Caco-2 (cell line): ENCODE results near the gene INS. TPM values are rescaled to one million over a fixed set of nuclear protein-coding genes. Genes with fewer than 3 reads are reported as not detected.
"Not testable (repeated sequence)": the region's sequence is repeated elsewhere in the genome, so short reads cannot be mapped to it uniquely, and the experiment has no call there.

Source experiments
- BruUV-seq: library from RNA; stranded (reverse); fragments of 400-500 nt; replicated peaks from 2 replicates; lab custom pipeline; 2021; lab: Mats Ljungman, UMichigan
- CTCF ChIA-PET: fragments of 300-600 bp; sonication (Branson Sonifier 250); formaldehyde crosslinking; loops from one replicate; lab custom pipeline; 2022; ENCODE audit warnings: antibody characterized with exemption; lab: Charles Lee
- POLR2A ChIA-PET: fragments of 300-600 bp; sonication (Branson Sonifier 250); formaldehyde crosslinking; loops from one replicate; lab custom pipeline; 2022; ENCODE audit warnings: antibody characterized with exemption; lab: Charles Lee
- DNase-seq, 2 experiments: peaks; one replicate each; pipeline versions ENCODE4 v3.0.0 to v3.0.0-alpha.2; 2020 to 2022
- H3K27me3 ChIP-seq: replicated peaks from 2 replicates; pipeline ENCODE4 v1.6.0; 2011; ENCODE audit warnings: low read length; ENCODE audit not compliant: control insufficient read depth, insufficient read depth
- H3K36me3 ChIP-seq: 2 replicates; pipeline ENCODE4 v1.5.1; 2011; ENCODE audit warnings: low read length; ENCODE audit not compliant: control insufficient read depth, insufficient read depth
- H3K4me1 ChIP-seq: fragments of 250-450 bp; sonication (Bioruptor Pico); 2 replicates; pipeline ENCODE4 v1.5.1; 2020; ENCODE audit warnings: mild to moderate bottlenecking
- H3K4me3 ChIP-seq: 2 replicates; pipeline ENCODE4 v1.5.1; 2011; ENCODE audit warnings: low read depth, mild to moderate bottlenecking, control low read depth, low read length
- H3K9me3 ChIP-seq: fragments of 250-450 bp; sonication (Bioruptor Pico); 2 replicates; pipeline ENCODE4 v1.5.1; 2020; ENCODE audit warnings: mild to moderate bottlenecking, moderate library complexity
- H3K27ac Mint-ChIP-seq: one replicate; pipeline ENCODE4 v1.8.0; 2022; ENCODE audit warnings: mixed read lengths; ENCODE audit not compliant: unreplicated experiment
- H3K27me3 Mint-ChIP-seq: one replicate; pipeline ENCODE4 v1.8.0; 2022; ENCODE audit warnings: mixed read lengths; ENCODE audit not compliant: insufficient read depth, unreplicated experiment
- H3K36me3 Mint-ChIP-seq: one replicate; pipeline ENCODE4 v1.8.0; 2022; ENCODE audit warnings: mild to moderate bottlenecking, mixed read lengths; ENCODE audit not compliant: insufficient read depth, unreplicated experiment
- H3K4me1 Mint-ChIP-seq: one replicate; pipeline ENCODE4 v1.8.0; 2022; ENCODE audit warnings: low read depth, mixed read lengths; ENCODE audit not compliant: unreplicated experiment
- H3K4me3 Mint-ChIP-seq: one replicate; pipeline ENCODE4 v1.8.0; 2022; ENCODE audit warnings: mild to moderate bottlenecking, moderate library complexity, mixed read lengths; ENCODE audit not compliant: unreplicated experiment
- H3K9me3 Mint-ChIP-seq: one replicate; pipeline ENCODE4 v1.8.0; 2022; ENCODE audit warnings: mixed read lengths; ENCODE audit not compliant: unreplicated experiment
- intact Hi-C: fragments of 100-400 bp; cut with micrococcal nuclease; formaldehyde crosslinking; loops from one replicate; pipeline ENCODE4 v1.10.0; 2022; ENCODE audit not compliant: unreplicated experiment
- total RNA-seq: library from RNA; stranded (reverse); gene quantifications from 2 replicates; pipeline ENCODE4 v1.2.3, GENCODE V29; 2022
- TF ChIP-seq, protein P1 (sequence below), 2 experiments: fragments of 200-600 bp in 1 of 2; IDR thresholded peaks; 1 replicate in 1 of 2; 2 replicates in 1 of 2; pipeline versions ENCODE4 v1.5.1 to v1.8.0; 2011 to 2022; ENCODE audit warnings: antibody characterized with exemption in 1 of 2, control low read depth in 1 of 2, inconsistent platforms in 1 of 2, low read depth in 1 of 2, low read length in 1 of 2, mild to moderate bottlenecking in 1 of 2, moderate library complexity in 1 of 2; ENCODE audit not compliant: insufficient read depth in 1 of 2, severe bottlenecking in 1 of 2, unreplicated experiment in 1 of 2

INS gene
- total RNA-seq, 1 experiment from 2014 or later, result not detected

DNA sequence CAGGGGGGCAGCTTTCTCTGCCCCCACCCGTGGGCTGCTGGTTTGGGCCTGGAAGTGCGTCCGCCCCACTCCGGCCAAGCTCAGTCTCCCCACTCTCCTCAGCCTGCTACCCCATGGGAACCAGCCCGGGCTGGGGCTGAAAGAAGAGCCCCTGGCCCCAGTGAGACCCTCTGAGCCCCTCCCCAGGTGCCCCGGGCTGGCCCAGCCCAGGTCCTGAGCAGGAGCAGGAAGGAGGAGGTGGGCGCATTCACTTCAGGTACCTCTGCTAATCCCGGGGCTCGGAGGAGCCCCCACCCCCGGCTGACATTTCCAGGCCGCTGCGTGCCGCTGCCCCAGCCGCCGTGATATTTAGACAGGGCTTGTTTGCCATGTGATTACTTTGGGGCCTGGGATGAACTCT is 19.3 kb upstream of the INS start:
- BruUV-seq, result no TSS peak
- CTCF ChIA-PET, result interaction anchor here (0.7 to 2.7 kb wide), 2 partner anchors 28 to 667 kb away, joined by 3 to 21 read pairs; no protein-coding TSS in a partner anchor
- POLR2A ChIA-PET, result interaction anchor here (0.6 kb wide), 1 partner anchor 196 kb away, joined by 3 read pairs; the partner anchor contains the start of gene CD81
- Mint-ChIP-seq H3K36me3 (no peaks in the 10 kb centered on the region), H3K27ac (peak overlapping the region; percentile 68), H3K4me1 (peaks cover 13% of the 10 kb centered on the region), H3K27me3 (no peaks in the 10 kb centered on the region), H3K4me3 (no peak overlapping the region), H3K9me3 (no peaks in the 10 kb centered on the region)
- Histone ChIP-seq H3K27me3 (no peaks in the 10 kb centered on the region), H3K4me3 (no peak overlapping the region), H3K9me3 (no peaks in the 10 kb centered on the region), H3K4me1 (peaks cover 34% of the 10 kb centered on the region), H3K36me3 (no peaks in the 10 kb centered on the region)
- intact Hi-C loops, result no loop called here
- no peak for DNase-seq
- TF ChIP-seq, protein P1, sequence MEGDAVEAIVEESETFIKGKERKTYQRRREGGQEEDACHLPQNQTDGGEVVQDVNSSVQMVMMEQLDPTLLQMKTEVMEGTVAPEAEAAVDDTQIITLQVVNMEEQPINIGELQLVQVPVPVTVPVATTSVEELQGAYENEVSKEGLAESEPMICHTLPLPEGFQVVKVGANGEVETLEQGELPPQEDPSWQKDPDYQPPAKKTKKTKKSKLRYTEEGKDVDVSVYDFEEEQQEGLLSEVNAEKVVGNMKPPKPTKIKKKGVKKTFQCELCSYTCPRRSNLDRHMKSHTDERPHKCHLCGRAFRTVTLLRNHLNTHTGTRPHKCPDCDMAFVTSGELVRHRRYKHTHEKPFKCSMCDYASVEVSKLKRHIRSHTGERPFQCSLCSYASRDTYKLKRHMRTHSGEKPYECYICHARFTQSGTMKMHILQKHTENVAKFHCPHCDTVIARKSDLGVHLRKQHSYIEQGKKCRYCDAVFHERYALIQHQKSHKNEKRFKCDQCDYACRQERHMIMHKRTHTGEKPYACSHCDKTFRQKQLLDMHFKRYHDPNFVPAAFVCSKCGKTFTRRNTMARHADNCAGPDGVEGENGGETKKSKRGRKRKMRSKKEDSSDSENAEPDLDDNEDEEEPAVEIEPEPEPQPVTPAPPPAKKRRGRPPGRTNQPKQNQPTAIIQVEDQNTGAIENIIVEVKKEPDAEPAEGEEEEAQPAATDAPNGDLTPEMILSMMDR (IDR thresholded peaks at IDR 0.05; ENCODE audit: insufficient read depth in 1 of 2, low read depth in 1 of 2, low read length in 1 of 2, severe bottlenecking in 1 of 2, unreplicated experiment in 1 of 2), result no peak

DNA sequence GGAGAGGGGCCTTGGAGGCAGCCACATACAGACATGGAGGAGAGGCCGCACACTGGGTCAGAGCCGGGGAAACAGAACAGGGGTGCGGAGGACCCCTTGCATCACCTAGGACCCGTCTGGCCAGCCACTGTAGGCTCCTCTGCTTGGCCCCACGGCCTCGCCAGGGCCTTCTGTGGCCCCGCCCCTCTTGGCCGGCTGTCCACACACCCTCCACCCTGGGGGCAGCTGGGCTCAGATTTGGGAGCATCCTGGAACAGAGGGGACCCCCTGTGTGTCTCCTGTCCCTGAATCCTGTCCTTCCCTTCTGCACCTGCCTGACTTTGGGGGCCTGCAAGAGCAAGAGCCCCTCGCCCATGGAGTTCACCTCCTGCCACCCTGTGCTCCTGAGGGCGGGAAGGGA is 18.5 kb upstream of the INS start:
- H3K4me1 ChIP-seq, result peaks cover 31% of the 10 kb centered on the region
- Mint-ChIP-seq H3K9me3 (no peaks in the 10 kb centered on the region), H3K4me1 (peaks cover 13% of the 10 kb centered on the region), H3K27ac (peak overlapping the region; percentile 82), H3K4me3 (no peak overlapping the region), H3K36me3 (no peaks in the 10 kb centered on the region), H3K27me3 (no peaks in the 10 kb centered on the region)
- CTCF ChIA-PET, result interaction anchor here (0.8 to 2.7 kb wide), 3 partner anchors 10 to 27 kb away, joined by 7 to 21 read pairs (median 7); no protein-coding TSS in a partner anchor
- TF ChIP-seq, protein P1 (IDR thresholded peaks at IDR 0.05; ENCODE audit: insufficient read depth in 1 of 2, low read depth in 1 of 2, low read length in 1 of 2, severe bottlenecking in 1 of 2, unreplicated experiment in 1 of 2), result no peak
- H3K4me3 ChIP-seq, result no peak overlapping the region
- no peaks in the 10 kb centered on the region for H3K36me3 ChIP-seq
- no peaks in the 10 kb centered on the region for H3K27me3 ChIP-seq
- H3K9me3 ChIP-seq, result no peaks in the 10 kb centered on the region
- POLR2A ChIA-PET, result no interaction called here
- intact Hi-C loops, result no loop called here
- DNase-seq, result no peak
- BruUV-seq, result no TSS peak

DNA sequence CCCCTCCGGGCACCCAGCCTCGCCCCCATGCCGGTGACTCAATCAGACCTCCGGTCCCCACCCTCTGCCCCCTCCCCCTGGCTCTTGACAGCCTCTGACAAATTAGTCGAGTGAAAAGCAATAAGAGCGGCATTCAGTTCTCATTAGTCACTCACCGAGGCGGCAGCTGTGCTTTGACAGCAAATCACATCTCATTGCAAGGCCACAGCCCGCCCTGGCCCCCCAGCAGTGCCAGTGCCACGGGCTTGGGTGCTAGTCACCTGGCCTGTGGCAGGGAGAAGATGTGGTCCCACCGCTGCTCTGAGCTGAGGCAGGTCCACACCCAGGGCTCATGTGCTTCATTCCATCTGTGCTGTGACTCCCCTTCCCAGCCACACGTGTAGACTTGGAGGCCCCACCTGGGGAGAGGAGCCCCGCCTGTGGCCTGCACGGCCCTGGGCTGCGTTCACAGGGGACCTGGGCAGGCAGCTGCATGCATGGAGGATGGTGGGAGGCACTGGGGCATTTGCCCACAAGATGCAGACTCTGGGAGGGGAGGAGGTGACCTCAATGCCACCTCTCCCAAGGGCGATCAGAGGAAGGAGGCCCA is 18.0 kb upstream of the INS start:
- H3K36me3 Mint-ChIP-seq, result no peaks in the 10 kb centered on the region
- POLR2A ChIA-PET, result no interaction called here
- no peak overlapping the region for H3K4me3 ChIP-seq
- no peaks in the 10 kb centered on the region for H3K9me3 Mint-ChIP-seq
- CTCF ChIA-PET, result interaction anchor here (0.6 to 2.7 kb wide), 7 partner anchors 10 to 382 kb away, joined by 3 to 21 read pairs (median 7); no protein-coding TSS in a partner anchor
- intact Hi-C loops, result no loop called here
- H3K27me3 Mint-ChIP-seq, result no peaks in the 10 kb centered on the region
- H3K4me1 Mint-ChIP-seq, result peaks cover 13% of the 10 kb centered on the region
- H3K4me3 Mint-ChIP-seq, result no peak overlapping the region
- peaks cover 31% of the 10 kb centered on the region for H3K4me1 ChIP-seq
- no TSS peak for BruUV-seq
- TF ChIP-seq, protein P1 (IDR thresholded peaks at IDR 0.05; ENCODE audit: insufficient read depth in 1 of 2, low read depth in 1 of 2, low read length in 1 of 2, severe bottlenecking in 1 of 2, unreplicated experiment in 1 of 2), result no peak
- DNase-seq, result peak; percentile 57 to 79
- no peaks in the 10 kb centered on the region for H3K36me3 ChIP-seq
- no peaks in the 10 kb centered on the region for H3K27me3 ChIP-seq
- H3K27ac Mint-ChIP-seq, result peak overlapping the region; percentile 82
- no peaks in the 10 kb centered on the region for H3K9me3 ChIP-seq

DNA sequence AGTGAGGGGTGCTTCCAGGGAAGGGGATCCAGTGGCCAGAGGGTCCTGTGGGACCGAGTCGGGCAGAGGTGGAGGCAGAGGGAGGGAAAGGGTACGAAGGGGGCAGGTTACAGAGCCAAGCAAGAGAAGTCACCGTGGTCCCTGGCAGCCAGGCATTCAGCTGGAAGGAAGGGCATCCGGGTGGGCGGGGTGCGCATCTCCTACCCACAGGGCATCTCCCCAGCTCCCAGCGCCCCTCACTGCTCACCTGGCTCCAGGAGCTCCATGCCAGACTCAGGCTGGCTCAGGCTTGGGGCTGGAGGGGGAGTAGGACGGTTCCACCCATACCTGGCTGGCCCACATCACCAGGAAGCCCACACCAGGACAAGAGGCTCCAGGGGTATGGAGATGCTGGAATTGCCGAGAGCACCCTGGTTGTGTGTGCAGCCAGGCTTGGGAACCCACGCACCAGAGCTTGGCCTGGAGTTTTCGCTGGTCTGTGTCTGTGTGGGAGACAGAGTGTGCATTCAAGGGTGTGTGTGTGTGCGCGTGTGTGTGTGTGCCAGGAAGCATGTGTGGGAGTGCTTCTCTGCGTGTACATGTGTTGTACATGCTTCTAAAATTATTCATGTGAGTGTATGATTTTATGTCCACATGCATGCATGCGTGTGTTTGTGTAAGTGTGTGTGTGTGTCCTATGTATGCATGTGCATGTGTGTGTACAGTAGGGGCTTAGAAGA is 17.2 kb upstream of the INS start:
- H3K4me3 Mint-ChIP-seq, intact Hi-C loops, H3K4me3 ChIP-seq, BruUV-seq, H3K36me3 ChIP-seq, H3K36me3 Mint-ChIP-seq, H3K9me3 Mint-ChIP-seq, DNase-seq, H3K27me3 ChIP-seq, H3K27me3 Mint-ChIP-seq, POLR2A ChIA-PET, H3K9me3 ChIP-seq: not testable (repeated sequence)
- H3K4me1 ChIP-seq, result peaks cover 31% of the 10 kb centered on the region
- H3K27ac Mint-ChIP-seq, result peak overlapping the region; percentile 82
- peaks cover 13% of the 10 kb centered on the region for H3K4me1 Mint-ChIP-seq
- CTCF ChIA-PET, result interaction anchor here (0.6 to 2.7 kb wide), 7 partner anchors 19 to 383 kb away, joined by 3 to 21 read pairs (median 3); no protein-coding TSS in a partner anchor
